Stimulated activated CD4-positive, alpha-beta T cell treated with anti-CD3 and anti-CD28 coated beads, Interleukin-12 subunit alpha, Interleukin-12 subunit beta, amount 100 ng/mL, for 48 hours (primary cell): ENCODE measurements around the gene PRKCI.
"Not testable (repeated sequence)": the region's sequence is repeated elsewhere in the genome, so short reads cannot be mapped to it uniquely, and the experiment has no call there.

Experiments
- DNase-seq, 3 donors: peaks; one replicate each; pipeline ENCODE4 v3.0.0-alpha.2; 2020; ENCODE audit warnings: low read depth in 2 of 3, low spot score in 1 of 3

PRKCI gene

DNA sequence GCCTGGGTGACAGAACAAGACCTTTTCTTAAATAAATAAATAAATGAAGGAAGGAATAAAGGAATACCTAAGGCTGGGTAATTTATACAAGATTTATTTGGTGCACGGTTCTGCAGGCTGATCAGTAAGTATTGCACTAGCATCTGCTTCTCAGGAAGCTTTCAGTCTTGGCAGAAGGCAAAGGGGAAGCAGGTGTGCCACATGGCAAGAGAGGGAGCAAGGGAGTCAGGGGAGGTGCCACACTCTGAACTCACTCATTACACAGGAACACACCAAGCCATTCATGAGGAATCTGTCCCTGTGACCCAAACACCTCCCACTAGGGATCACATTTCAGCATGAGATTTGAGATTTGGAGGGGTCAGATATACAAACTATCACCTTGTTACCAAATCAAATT is 56.4 kb downstream of the PRKCI start:
- DNase-seq: no peak

DNA sequence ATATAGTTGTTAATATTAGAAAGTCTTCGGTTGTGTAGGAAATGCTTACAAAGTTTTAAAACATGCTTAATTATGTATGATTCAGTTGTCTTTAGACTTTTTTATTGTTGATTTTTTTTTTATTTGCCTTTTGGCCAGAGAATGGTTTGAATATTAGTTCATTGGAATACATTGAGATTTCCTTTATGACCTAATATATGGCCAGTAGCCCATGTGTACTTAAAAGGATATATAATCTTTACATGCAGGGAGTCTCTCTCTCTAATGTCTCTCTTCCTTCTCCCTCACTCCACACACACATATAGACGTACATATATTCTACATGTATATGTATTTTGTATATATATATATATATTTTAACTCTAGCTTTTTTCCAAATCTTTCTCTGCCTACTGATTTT is 68.0 kb downstream of the PRKCI start:
- no peak for DNase-seq

DNA sequence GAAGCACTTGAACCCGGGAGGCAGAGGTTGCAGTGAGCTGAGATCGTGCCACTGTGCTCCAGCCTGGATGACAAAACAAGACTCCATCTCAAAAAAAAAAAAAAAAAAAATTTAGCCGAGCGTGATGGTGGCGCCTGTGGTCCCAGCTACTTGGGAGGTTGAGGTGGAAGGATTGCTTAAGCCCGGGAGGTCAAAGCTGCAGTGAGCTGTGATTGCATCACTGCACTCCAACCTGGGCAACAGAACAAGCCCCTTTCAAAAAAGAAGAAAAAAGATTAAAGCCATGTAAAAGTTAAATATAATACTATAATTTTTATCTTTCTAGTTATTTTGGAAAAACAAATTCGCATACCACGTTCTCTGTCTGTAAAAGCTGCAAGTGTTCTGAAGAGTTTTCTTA is 73.4 kb downstream of the PRKCI start:
- DNase-seq: no peak

GRCh38 chr3:170296703-170297102 is 74.5 kb downstream of the PRKCI start:
- DNase-seq: no peak

DNA sequence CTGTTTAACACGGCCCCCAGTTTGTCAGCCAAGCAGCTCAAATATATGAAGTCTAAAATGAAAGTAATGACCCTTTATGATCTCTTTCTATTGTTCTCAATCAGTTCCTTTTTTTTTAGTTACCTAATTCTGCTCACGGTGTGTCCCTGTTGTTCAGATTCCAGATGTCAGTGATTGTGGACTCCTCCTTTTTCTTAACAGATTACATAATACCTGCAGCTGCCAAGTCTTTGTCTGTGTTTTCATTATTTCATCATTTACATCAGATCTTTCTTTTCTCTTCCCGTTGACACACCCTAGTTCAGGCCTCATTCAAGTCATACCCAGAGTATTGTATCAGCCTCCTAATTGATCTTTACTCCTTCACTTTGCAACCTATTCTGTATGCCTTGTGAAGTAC is 79.2 kb downstream of the PRKCI start:
- no peak for DNase-seq

DNA sequence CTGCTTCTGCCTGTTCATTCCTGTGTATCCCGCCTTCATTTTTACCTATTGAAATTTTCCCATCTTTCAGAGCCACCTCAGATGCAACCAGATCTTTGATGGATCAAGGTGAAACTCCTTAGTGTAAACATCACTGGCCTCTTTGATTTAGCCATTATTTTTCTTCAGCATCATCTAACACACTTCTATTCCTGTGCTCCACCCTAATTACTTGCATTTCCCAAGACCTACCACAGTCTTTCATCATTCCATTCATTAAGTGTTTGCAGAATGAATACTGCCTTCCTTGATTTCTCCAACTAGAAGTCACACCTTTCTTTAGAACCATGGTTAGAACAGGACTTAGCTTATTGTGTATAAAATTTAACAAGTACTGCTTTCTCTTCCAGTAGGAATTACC is 79.8 kb downstream of the PRKCI start:
- DNase-seq: no peak

DNA sequence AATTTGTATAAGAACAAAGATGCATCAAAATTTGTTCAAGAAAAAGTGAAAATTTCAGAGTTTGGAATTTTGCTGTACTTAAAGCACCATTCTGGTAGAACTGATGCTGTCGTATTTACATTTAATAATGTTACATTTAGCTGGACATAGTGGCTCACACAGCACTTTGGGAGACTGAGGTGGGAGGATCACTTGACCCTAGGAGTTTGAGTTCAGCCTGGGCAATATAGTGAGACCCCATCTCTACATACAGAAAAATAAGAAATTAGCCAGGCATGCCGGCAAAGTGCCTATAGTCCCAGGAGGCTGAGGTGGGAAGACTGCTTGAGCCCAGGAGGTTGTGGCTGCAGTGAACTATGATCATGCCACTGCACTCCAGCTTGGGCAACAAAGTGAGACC is 83.8 kb downstream of the PRKCI start:
- DNase-seq: no peak

GRCh38 chr3:170307671-170308405 is 85.6 kb downstream of the PRKCI start:
- no peak for DNase-seq

DNA sequence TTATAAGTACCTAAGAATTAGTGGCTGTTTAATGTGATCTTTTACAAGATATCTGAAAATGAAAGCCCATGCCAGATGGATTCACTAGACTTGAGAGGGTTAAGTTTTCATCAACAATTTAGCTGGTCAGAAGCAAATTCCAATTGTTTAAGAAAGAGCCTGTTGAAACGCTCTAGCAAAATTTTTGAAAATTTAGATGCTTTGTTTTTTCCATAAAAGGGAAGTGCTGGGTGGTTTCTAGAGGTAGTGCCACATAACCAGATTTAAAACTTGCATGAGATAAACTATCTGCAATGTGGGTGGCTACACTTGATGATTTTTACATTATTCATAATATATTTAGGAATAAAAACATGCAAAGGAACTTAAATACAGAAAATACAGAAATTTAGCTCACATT is 86.8 kb downstream of the PRKCI start:
- DNase-seq: no peak

DNA sequence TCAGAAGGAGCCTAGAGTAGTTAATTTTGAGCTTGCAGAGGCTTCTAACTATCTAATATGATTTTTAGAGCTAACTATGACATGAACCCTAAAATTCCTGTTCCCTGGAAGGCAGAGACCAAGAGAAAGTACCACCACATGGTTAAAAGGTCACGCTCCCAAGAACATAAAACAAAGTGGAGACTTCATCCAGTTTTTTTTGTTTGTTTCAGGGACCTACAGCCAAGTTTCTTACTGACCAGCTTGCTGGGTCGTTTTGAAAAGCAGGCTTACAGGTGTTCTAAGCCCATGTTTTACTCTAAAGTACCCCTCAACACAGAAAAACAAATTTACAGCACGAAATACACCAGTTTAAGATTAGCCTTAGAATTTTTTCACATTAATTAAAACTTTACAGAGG is 95.7 kb downstream of the PRKCI start:
- DNase-seq: no peak

DNA sequence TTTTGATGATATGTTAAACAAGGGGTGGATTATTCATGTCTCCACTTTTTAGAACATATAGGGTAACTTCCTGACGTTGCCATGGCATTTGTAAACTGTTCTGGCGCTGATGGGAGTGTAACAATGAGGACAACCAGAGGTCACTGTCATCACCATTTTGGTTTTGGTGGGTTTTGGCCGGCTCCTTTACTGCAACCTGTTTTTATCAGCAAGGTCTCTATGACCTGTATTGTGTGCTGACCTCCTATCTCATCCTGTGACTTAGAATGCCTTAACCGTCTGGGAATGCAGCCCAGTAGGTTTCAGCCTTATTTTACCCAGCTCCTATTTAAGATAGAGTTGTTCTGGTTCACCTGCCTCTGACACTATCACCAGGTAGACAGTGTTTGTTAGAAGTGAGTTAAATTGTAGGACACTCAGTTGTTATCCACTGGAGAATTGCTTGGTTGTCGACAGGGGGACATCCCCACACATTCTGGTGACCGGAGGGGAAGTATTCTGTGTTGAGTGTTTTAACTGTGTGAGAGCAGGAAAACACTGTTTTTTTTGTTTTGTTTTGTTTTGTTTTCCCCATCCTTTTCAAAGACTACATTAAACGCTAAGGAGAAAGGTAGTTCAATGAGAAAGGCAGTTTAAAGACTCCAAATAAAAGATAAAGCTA is 98.4 kb downstream of the PRKCI start:
- no peak for DNase-seq

- DNase-seq: no peak
These were observed 99.3 kb downstream of the PRKCI start for GRCh38 chr3:170321321-170322034.

DNA sequence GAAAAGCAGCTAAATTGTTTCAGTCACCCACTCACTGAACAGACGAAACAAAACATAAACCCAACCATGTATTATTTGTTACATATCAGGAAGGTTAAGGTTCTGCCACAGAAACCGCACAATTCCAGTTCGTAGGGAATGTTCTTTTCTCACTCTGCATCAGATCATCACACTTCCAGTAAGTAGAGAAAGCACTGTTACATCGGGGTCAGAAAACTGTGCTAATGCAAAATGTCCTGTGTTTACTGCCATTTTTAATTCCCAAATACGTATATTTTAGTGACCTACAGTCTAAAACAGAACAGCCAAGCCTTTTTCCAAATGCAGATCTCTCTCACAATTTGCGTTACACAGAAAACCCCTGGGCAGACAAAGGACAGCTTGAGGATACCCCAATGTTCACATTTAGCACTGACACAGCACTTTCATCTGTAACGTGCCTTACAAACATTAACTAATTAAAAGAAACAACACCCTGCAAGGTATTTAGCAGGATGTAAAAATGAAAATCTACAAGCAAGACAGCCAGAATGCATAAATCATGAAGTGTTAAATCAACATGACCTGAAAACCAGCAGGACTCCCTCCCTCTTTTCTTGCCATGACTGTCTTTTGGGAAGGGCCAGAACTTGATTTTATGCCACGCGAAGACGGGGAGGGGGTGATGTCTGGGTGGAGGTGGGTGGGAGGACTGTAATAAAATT is 100.5 kb downstream of the PRKCI start:
- DNase-seq: no peak

- DNase-seq: no peak
These were observed 101.1 kb downstream of the PRKCI start for GRCh38 chr3:170323331-170323730.

GRCh38 chr3:170324962-170325361 is 102.7 kb downstream of the PRKCI start:
- DNase-seq: no peak

DNA sequence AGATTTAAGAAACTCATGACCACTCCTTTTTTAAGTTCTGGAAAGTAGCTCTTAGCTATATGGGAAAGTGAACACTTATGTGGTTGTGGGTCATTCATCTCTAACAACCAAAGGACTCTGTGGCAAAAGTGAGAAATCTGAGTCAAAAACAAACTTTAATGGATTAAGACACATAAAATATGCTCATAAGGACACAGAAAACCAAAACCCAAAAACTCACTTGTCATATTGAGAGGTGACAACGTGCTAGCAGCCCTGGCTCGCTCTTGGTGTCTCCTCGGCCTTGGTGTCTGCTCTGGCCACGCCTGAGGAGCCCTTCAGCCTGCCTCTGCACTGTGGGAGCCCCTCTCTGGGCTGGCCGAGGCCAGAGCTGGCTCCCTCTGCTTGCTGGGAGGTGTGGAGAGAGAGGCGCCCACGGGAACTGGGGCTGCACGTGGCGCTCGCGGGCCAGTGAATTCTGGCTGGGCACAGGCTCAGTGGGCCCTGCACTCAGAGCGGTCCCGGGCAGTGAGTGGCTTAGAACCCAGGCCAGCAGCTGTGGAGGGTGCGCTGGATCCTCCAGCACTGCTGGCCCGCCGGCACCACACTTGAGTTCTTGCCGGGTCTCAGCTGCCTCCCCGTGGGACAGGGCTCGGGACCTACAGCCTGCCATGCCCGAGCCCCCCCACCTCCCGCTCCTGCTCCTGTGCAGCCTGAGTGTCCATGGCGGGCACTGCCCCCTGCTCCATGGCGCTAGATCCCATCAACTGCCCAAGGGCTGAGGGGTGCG is 105.0 kb downstream of the PRKCI start:
- DNase-seq: no peak

DNA sequence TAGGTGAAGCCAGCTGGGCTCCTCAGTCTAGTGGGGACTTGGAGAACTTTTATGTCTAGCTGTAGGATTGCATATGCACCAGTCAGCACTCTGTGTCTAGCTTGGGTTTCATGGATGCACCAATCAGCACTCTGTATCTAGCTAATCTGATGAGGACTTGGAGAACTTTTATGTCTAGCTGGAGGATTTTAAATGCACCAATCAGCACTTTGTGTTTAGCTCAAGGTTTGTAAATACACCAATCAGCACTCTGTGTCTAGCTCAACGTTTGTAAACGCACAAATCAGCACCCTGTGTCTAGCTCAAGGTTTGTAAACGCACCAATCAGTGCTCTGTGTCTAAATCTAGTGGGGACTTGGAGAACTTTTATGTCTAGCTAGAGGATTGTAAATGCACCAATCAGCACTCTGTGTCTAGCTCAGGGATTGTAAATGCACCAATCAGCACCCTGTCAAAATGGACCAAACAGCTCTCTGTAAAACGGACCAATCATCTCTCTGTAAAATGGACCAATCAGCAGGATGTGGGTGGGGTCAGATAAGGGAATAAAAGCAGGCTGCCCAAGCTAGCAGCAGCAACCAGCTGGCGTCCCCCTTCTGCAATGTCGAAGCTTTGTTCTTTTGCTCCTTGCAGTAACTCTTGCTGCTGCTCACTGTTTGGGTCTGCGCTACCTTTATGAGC is 105.8 kb downstream of the PRKCI start:
- not testable (repeated sequence) for DNase-seq

DNA sequence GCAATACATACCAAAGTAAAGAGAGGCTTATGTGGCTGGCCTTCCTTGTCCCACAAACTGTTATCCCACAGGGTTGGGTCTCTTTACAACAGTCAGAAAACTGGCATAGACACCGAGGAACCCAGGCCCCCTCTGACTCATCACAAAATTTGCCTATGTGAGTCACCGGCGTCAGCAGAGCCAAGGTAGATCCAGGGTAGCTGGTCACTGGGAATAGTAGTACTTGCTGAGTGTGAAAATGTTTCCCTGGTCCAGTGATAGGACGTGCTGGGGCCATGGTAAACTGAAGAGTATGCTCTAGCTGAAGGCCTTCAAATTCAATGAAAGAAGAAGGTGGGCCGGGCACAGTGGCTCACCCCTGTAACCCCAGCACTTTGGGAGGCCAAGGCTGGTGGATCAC is 108.1 kb downstream of the PRKCI start:
- DNase-seq: no peak

GRCh38 chr3:170331143-170331542 is 108.9 kb downstream of the PRKCI start:
- DNase-seq: no peak

GRCh38 chr3:170337420-170337819 is 115.2 kb downstream of the PRKCI start:
- no peak for DNase-seq
